LNCAP (cell line): ENCODE data around the gene KCNK17.

Experiments used
- TF ChIP-seq, protein P1 (sequence below): fragments of 450-650 bp; IDR thresholded peaks from 2 replicates; pipeline ENCODE4 v1.5.1; 2017; ENCODE audit warnings: mild to moderate bottlenecking

KCNK17 gene

DNA sequence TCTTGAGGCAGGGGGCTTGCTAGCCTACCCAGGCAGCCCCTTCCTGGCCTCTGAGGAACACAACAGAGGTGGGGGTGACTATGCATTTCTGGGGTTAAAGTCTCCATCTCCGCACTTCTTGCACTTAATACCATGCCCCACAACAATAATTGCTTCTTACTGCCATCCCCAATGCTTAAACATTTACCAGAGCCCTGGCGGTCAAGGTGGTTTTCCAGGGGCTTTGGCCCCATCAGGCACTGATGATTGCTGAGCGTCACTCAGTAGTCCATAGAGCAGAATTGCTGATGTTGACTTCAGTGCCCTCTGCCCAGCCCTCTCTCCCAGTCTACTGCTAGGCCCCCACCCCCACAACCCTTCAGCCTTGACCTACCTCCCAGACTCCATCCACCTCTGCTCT is 52.5 kb downstream of the KCNK17 start:
- TF ChIP-seq, protein P1, sequence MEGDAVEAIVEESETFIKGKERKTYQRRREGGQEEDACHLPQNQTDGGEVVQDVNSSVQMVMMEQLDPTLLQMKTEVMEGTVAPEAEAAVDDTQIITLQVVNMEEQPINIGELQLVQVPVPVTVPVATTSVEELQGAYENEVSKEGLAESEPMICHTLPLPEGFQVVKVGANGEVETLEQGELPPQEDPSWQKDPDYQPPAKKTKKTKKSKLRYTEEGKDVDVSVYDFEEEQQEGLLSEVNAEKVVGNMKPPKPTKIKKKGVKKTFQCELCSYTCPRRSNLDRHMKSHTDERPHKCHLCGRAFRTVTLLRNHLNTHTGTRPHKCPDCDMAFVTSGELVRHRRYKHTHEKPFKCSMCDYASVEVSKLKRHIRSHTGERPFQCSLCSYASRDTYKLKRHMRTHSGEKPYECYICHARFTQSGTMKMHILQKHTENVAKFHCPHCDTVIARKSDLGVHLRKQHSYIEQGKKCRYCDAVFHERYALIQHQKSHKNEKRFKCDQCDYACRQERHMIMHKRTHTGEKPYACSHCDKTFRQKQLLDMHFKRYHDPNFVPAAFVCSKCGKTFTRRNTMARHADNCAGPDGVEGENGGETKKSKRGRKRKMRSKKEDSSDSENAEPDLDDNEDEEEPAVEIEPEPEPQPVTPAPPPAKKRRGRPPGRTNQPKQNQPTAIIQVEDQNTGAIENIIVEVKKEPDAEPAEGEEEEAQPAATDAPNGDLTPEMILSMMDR = no peak

DNA sequence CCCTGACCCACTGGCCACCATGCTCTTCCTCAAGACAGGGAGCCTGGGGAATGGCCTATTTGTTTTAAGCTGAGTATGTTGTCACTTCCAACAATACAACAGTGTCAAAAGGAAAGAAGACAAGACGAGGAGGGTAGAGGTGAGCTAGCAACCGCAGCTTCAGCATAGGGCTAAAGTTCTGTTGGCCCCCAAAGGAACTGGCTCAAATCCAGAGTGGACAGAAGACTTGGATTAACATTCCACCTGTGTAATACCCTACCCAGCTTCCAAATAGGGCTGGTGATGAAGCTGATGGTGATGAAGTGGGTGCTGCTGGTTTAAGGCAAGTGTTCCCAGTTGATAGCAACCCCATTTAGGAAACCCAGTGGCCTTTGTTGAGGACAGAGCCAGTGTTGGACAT is 53.3 kb downstream of the KCNK17 start:
- TF ChIP-seq, protein P1 = no peak

DNA sequence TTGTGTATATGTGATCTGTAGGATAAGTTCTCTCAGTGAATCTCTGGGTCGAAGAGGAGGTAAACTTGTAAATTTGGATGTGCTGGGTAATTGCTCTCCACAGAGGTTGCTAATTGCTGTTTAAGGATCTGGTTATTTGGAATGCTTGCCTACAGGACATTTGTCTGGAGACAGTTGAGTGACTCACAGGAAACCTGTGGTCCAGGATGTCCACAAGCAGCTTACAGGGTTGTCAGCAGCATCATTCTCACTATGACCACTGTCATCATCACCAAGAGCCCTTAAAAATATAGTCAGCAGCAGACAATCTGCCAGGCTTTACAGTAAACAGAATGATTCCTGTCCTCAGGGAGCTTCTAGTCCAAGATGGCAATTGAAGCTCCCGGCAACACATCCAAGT is 53.8 kb downstream of the KCNK17 start:
- TF ChIP-seq, protein P1 = no peak

DNA sequence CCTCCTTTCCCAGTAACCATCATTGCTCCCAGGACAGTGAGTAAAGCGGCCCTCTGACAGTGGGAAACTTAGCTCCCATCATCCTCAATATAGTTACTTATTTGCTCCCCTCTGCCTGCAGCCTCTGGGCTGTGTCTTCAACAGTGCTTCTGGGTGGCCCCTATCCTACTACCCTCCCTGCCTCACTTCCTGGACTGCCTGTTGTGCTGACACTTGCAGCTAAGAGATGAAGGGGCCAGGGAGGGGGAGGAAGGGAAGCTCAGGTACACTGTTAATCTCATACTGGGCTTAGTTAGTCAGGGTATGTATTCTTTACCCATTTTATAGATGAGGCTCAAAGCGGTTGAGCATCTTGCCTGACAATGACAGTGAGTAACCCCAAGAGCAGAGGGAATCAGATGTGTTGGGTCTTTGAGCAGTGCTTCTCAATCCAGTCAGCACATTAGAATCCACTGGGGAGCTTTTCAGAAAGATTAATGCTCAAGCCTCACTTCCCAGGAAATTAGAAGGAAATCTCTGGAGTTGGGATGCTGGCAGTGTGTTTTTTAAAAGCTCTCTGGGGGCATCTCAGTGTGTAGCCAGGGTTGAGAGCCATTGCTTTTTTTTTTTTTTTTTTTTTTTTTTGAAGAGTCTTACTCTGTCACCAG is 57.8 kb downstream of the KCNK17 start:
- TF ChIP-seq, protein P1 = no peak

DNA sequence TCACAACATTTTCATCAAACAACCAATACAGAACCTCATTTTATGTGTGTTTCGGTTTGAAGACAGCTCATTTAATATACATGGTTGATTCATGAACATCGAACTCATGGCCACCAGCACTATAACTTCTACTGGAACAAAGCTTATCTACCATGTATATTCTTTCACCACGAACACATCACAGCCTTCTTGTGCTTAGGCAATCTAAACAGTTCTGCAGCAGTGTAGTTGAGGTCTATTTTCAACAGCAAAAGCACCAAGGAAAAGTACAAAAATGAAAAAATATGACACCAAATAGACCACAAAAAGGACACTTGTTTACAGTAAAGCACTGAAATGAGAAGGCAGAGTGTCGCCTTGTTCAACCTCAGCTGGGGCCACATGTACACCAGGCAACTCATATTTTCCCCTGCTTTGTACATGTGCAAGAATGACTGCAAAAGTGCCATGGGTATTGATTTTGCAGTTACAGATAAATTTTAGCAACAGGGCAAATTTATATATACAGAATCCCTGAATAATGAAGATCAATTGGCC is 59.2 kb downstream of the KCNK17 start:
- TF ChIP-seq, protein P1 = no peak

DNA sequence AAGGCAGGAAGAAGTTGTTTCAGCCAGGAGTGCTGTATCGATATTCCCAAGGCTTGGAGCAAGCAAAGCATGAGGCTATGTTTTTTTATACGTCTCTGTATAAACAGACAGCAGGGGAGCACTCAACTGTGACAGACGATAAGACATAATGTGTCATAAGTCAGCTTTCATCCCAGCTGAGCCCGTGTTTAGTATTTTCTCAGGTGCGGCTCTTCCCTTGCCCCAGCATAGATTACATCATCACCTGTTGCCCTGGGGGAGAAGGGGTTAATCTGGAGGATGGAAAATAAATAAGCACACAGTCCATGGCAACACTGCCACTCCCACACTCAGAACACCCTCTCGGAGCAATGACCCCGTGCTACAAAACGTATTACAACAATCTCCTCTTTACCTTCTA is 62.8 kb downstream of the KCNK17 start:
- TF ChIP-seq, protein P1 = no peak

DNA sequence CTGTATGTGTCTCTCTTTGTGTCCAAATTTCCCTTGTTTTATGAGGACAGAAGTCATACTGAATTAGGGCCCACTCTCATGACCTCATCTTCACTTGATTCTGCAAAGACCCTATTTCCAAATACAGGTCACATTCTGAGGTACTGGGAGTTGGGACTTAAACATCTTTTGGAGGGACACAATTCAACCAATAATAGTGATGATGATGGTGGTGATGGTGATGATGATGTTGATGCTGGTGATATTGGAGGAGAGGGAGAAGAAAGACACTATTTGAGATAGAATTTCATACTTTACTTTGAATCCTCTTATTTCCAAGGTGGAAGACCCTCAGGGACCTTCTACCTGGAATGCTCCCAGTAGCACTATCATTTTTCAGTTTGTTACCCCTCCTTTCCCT is 63.7 kb downstream of the KCNK17 start:
- TF ChIP-seq, protein P1 = no peak

DNA sequence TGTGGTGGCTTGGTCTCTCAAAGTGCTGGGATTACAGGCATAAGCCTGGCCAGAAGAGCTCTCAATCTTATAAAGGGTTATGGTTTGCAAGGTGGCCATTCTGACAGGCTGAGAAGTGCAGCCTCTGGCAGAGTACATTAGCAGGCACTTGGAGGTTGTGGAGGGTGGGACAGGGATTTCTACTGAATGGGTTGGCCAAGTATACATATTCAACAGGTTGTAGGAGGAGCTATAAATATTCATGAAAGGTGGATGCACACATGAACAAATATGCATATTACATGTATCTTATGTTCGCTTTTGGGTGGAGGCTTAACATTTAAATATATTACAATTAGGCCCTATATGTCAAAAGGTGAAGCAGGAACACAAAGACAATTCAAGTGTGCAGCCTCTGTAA is 64.9 kb downstream of the KCNK17 start:
- TF ChIP-seq, protein P1 = no peak
